OCI-LY7 (cell line): ENCODE measurements around the gene ARHGAP6.

Source experiments
- EZH2phosphoT487 ChIP-seq: fragments of 200-600 bp; sonication (generic); IDR thresholded peaks from 2 replicates; pipeline ENCODE4 v1.6.1; 2018; ENCODE audit warnings: low read depth, borderline replicate concordance, mild to moderate bottlenecking, mixed run types, antibody characterized with exemption, low read length, moderate library complexity, mixed read lengths
- TF ChIP-seq, protein P1 (sequence below): fragments of 200-600 bp; sonication (generic); conservative IDR thresholded peaks from 2 replicates; pipeline ENCODE4 v1.5.1; 2014; ENCODE audit warnings: mild to moderate bottlenecking, antibody characterized with exemption, low read length, moderate library complexity, mixed read lengths

GRCh38 chrX:11462648-11463047 lies 203.1 kb downstream of the ARHGAP6 start:
- TF ChIP-seq, protein P1, sequence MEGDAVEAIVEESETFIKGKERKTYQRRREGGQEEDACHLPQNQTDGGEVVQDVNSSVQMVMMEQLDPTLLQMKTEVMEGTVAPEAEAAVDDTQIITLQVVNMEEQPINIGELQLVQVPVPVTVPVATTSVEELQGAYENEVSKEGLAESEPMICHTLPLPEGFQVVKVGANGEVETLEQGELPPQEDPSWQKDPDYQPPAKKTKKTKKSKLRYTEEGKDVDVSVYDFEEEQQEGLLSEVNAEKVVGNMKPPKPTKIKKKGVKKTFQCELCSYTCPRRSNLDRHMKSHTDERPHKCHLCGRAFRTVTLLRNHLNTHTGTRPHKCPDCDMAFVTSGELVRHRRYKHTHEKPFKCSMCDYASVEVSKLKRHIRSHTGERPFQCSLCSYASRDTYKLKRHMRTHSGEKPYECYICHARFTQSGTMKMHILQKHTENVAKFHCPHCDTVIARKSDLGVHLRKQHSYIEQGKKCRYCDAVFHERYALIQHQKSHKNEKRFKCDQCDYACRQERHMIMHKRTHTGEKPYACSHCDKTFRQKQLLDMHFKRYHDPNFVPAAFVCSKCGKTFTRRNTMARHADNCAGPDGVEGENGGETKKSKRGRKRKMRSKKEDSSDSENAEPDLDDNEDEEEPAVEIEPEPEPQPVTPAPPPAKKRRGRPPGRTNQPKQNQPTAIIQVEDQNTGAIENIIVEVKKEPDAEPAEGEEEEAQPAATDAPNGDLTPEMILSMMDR: no peak
- TF ChIP-seq EZH2phosphoT487: no peak
